Muscle of back (tissue), 11 donors: ENCODE data around the gene COL19A1. TPM values are rescaled to one million over a fixed set of nuclear protein-coding genes. Genes with fewer than 3 reads are reported as not detected.
"Not testable (repeated sequence)": the region's sequence is repeated elsewhere in the genome, so short reads cannot be mapped to it uniquely, and the experiment has no call there.

Experiments
- DNase-seq, 3 donors: peaks; one replicate each; pipeline versions ENCODE4 v3.0.0 to v3.0.0-alpha.2; 2013
- polyA plus RNA-seq, 10 donors: library from polyadenylated mRNA; unstranded; fragments of 120-200 nt; gene quantifications; one replicate each; pipeline ENCODE4 v1.2.1, GENCODE V29; 2013; ENCODE audit not compliant: insufficient read length in 10 of 10

COL19A1 gene
- polyA plus RNA-seq, 10 donors: 1.6 to 6.2 (median 2.8) TPM

- peak in 2 of 3 donors; percentile 67 to 85 for DNase-seq
Measured at GRCh38 chr6:69866770-69867638, 648 bp downstream of the COL19A1 start.

GRCh38 chr6:69867639-69867976, 1.3 kb downstream of the COL19A1 start:
- DNase-seq: no peak

GRCh38 chr6:69868252-69868804, 2.0 kb downstream of the COL19A1 start:
- no peak for DNase-seq

- no peak for DNase-seq
Measured at GRCh38 chr6:69868961-69869360, 2.6 kb downstream of the COL19A1 start.

GRCh38 chr6:69871107-69871506, 4.8 kb downstream of the COL19A1 start:
- DNase-seq: no peak

GRCh38 chr6:69873291-69873690, 6.9 kb downstream of the COL19A1 start:
- no peak for DNase-seq

- DNase-seq: no peak
Measured at GRCh38 chr6:69875715-69876114, 9.4 kb downstream of the COL19A1 start.

GRCh38 chr6:69878795-69879194, 12.4 kb downstream of the COL19A1 start:
- DNase-seq: no peak

GRCh38 chr6:69880601-69881000, 14.2 kb downstream of the COL19A1 start:
- no peak for DNase-seq

- DNase-seq: no peak
Measured at GRCh38 chr6:69881322-69882151, 15.2 kb downstream of the COL19A1 start.

GRCh38 chr6:69883551-69883950, 17.2 kb downstream of the COL19A1 start:
- no peak for DNase-seq

GRCh38 chr6:69884231-69884630, 17.9 kb downstream of the COL19A1 start:
- no peak for DNase-seq

GRCh38 chr6:69887026-69887425, 20.7 kb downstream of the COL19A1 start:
- no peak for DNase-seq

GRCh38 chr6:69887714-69888345, 21.5 kb downstream of the COL19A1 start:
- no peak for DNase-seq

- no peak for DNase-seq
Measured at GRCh38 chr6:69888482-69889233, 22.3 kb downstream of the COL19A1 start.

GRCh38 chr6:69889234-69889974, 23.0 kb downstream of the COL19A1 start:
- DNase-seq: not testable (repeated sequence)

GRCh38 chr6:69892561-69892960, 26.2 kb downstream of the COL19A1 start:
- DNase-seq: not testable (repeated sequence)

GRCh38 chr6:69893266-69893665, 26.9 kb downstream of the COL19A1 start:
- not testable (repeated sequence) for DNase-seq

- peak in 1 of 3 donors; percentile 8 for DNase-seq
Measured at GRCh38 chr6:69894578-69895347, 28.4 kb downstream of the COL19A1 start.

GRCh38 chr6:69895396-69895795, 29.0 kb downstream of the COL19A1 start:
- DNase-seq: no peak
